ENCODE results near the gene PREX1.

The PREX1 gene

DNA sequence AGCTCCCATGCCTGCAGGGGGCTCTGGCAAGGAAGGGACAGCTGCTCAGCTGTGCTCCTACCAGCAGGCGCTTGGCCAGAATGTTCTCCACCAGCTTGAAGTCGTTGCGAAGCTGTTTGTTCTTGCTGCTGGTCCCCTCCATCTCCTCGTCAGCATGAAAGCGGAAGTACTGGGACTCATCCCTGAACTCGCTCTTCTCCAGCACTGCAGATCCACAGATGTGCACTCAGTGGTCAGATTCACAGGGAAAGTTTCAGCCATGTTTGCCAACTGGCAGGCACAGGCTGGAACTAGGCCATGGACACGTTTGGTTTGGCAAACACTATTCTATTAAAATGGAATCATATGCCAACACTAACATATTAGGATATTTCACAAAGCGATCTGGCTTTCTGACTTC lies 167.9 kb downstream of the PREX1 start:
- H3K36me3 ChIP-seq (ENCODE audit: insufficient read depth, low read length), result no peaks in the 10 kb centered on the region

DNA sequence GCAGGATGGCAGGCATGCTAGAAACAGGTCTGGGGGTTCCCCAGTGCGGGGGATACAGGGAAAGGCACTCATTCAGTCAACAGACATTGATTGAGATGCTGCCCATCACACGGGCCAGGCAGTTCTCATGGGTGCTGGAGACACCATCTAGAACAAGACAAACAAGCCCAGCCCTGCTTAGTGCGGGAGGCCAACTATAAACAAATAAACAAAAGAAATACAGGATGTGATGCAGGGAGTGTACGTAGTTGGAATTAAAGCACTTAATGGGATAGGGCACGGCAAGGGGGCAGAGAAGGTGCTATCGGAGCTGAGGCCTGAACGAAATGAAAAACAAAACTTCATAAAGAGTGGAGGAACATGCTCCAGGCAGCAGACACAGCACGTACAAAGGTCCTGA lies 169.3 kb downstream of the PREX1 start:
- Histone ChIP-seq H3K36me3 (ENCODE audit: insufficient read depth, low read length) (no peaks in the 10 kb centered on the region), H3K4me1 (ENCODE audit: insufficient read depth, low read length) (no peaks in the 10 kb centered on the region), H3K9ac (ENCODE audit: low read depth, low read length) (no peak overlapping the region)

More for the DNA sequence above, 167.9 kb downstream of the PREX1 start:
- H3K9me3 ChIP-seq (ENCODE audit: control insufficient read depth, insufficient read depth, low read length), result no peaks in the 10 kb centered on the region
- H3K4me1 ChIP-seq (ENCODE audit: insufficient read depth, low read length), result no peaks in the 10 kb centered on the region
- no peak overlapping the region for H3K9ac ChIP-seq (ENCODE audit: low read depth, low read length)

DNA sequence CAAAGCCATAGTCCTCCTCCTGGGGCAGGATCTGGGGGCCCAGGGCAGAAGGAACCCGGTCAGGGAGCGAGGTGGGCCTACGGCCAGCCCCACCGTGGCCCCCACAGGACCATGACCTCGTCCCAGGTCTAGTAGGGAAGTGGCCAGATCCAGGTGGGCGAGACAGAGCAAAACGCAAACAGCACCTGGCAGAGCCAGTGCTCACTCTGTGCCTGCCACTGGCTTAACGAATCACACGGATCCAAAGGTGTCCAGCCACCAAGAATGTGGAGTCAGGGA lies 169.7 kb downstream of the PREX1 start:
- no peak overlapping the region for H3K9ac ChIP-seq (ENCODE audit: low read depth, low read length)

More for the DNA sequence above, 169.3 kb downstream of the PREX1 start:
- H3K9me3 ChIP-seq (ENCODE audit: control insufficient read depth, insufficient read depth, low read length), result no peaks in the 10 kb centered on the region

DNA sequence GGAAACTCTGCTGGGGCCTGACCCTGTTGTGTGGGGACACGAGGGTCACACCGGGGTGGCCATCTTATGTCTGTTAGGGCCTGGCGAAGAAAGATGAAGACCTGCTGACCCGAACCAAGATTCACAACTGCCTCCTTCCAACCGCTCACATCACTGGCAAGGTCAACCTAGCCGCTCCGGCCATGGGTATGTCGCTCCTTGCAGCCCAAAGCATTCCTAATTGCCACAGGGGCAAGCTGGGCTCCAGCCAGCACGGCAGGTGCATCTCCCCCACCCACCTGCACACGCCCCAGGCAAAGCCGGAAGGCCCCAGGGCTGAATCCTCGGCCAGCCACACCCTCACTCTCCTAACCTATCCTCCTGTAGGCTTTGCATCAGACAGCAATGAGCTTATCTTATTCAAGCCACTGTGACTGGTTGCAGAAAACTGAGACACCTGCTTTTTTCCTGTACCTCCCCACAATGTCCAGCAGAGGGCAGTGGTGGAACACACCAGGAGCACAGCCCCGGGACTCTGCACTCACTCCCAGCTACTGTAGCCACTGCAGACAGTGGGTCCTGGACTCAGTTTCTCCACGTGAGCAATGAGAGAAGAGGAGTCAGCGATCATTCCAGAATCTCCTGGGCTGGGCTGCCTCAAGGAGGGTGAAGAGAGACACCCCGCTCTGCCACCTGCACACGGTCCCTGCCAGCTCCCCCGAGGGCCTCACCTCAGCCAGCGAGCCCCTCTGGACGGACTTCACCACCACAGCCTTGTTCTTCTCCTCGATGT lies 170.2 kb downstream of the PREX1 start:
- no peaks in the 10 kb centered on the region for H3K4me1 ChIP-seq (ENCODE audit: insufficient read depth, low read length)
- no peaks in the 10 kb centered on the region for H3K9me3 ChIP-seq (ENCODE audit: control insufficient read depth, insufficient read depth, low read length)
- H3K9ac ChIP-seq (ENCODE audit: low read depth, low read length), result no peak overlapping the region
- no peaks in the 10 kb centered on the region for H3K36me3 ChIP-seq (ENCODE audit: insufficient read depth, low read length)

More for the DNA sequence above, 169.7 kb downstream of the PREX1 start:
- Histone ChIP-seq H3K4me1 (ENCODE audit: insufficient read depth, low read length) (no peaks in the 10 kb centered on the region), H3K9me3 (ENCODE audit: control insufficient read depth, insufficient read depth, low read length) (no peaks in the 10 kb centered on the region), H3K36me3 (ENCODE audit: insufficient read depth, low read length) (no peaks in the 10 kb centered on the region)

DNA sequence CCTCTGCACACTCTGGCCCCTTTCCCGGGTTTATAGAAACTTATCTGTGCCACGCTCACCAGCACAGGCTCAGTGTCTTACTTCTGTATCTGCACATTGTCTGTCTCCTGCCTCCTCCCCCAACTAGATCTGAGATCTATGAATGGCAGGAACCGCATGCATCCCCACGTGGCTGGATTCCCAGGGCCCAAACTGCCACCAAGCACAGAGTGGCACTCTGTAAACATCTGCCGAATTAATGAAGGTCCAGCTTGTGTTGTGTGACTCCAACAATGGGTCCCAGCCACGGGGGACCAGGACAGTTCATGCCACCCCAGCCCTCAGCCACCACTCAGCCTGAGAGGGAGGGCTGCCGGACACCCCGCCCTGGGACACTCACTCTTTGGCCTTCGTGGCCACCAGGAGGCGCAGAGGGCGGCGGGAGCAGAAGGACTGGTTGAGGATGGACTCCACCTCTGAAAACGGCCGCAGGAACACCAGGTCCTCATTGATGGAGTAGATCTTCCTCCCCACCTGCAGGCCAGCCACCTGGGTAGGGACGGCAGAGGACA lies 171.1 kb downstream of the PREX1 start:
- no peak overlapping the region for H3K9ac ChIP-seq (ENCODE audit: low read depth, low read length)
- no peaks in the 10 kb centered on the region for H3K9me3 ChIP-seq (ENCODE audit: control insufficient read depth, insufficient read depth, low read length)
- no peaks in the 10 kb centered on the region for H3K36me3 ChIP-seq (ENCODE audit: insufficient read depth, low read length)
- no peaks in the 10 kb centered on the region for H3K4me1 ChIP-seq (ENCODE audit: insufficient read depth, low read length)

DNA sequence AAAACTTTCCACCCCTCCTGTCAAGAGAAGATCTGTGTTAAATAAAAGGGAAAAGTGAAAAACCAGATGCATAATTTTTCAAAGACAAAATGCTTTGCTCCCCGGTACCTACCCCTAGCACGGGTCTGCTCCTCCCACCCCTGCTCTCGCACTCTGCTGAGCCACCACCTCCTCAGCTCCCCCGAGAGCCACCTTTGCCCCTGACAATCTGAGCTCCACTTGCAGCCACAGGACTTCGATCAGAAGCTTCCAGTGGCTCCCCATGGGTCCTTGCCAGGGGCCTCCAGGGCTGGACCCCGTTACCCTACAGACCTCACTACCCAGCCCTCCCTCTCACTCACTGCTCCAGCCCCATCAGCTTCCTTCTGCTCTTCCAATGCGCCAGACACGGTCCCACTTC lies 171.7 kb downstream of the PREX1 start:
- Histone ChIP-seq H3K36me3 (ENCODE audit: insufficient read depth, low read length) (no peaks in the 10 kb centered on the region), H3K9me3 (ENCODE audit: control insufficient read depth, insufficient read depth, low read length) (no peaks in the 10 kb centered on the region), H3K9ac (ENCODE audit: low read depth, low read length) (no peak overlapping the region), H3K4me1 (ENCODE audit: insufficient read depth, low read length) (no peaks in the 10 kb centered on the region)

DNA sequence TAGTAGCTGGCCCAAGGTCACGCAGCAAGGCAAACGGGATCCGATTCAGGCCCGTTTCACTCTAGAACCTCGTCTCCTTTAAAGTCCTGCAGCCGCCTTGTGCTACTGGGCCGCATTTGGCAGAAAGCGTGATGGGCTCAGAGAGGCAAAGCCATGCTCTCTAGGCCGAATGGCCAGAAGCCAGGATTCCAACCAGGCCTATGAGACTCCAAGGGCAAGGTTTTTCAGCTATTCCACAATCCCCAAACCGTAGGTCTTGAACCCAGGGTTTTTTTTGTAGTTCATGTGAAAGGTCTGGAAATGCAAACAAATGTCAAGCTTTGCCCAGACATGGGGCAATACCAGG lies 174.1 kb downstream of the PREX1 start:
- Histone ChIP-seq H3K36me3 (ENCODE audit: insufficient read depth, low read length) (no peaks in the 10 kb centered on the region), H3K4me1 (ENCODE audit: insufficient read depth, low read length) (no peaks in the 10 kb centered on the region), H3K9me3 (ENCODE audit: control insufficient read depth, insufficient read depth, low read length) (no peaks in the 10 kb centered on the region), H3K9ac (ENCODE audit: low read depth, low read length) (no peak overlapping the region)

DNA sequence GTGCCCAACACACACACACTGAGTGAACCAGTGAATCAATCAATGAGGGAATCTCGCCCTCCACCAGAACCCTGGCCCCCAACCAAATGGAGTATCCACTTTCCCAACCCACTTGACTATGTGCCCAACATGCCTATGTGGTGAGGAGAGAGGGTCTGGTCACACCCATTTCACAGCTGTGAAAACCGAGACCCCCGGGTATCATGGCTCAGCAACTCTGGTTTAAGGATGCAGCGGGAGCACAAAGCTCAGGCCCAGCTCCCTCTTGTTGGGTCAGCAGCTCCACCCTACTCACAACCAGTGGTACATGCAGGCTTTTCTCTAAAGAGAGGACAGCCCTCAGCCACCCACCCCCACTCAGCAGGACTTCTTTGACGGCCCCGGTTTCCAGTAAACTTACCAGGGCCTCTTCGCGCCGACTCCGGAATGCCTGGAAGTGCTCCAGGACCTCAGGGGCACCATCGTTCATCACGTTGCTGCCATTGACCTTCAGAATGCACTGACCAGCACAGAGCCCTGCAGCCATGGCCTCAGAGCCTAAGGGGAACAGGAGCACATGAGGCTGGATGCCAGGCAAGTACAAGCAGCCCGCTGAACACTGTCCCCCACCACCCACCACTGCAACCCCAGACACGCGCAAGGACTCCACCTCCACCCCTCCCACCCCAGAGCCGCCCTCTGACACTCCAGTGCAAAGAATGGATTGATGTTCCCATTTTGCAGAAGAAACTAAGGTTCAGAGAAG lies 174.7 kb downstream of the PREX1 start:
- H3K9ac ChIP-seq (ENCODE audit: low read depth, low read length), result no peak overlapping the region
- H3K9me3 ChIP-seq (ENCODE audit: control insufficient read depth, insufficient read depth, low read length), result no peaks in the 10 kb centered on the region
- H3K36me3 ChIP-seq (ENCODE audit: insufficient read depth, low read length), result no peaks in the 10 kb centered on the region
- H3K4me1 ChIP-seq (ENCODE audit: insufficient read depth, low read length), result no peaks in the 10 kb centered on the region

DNA sequence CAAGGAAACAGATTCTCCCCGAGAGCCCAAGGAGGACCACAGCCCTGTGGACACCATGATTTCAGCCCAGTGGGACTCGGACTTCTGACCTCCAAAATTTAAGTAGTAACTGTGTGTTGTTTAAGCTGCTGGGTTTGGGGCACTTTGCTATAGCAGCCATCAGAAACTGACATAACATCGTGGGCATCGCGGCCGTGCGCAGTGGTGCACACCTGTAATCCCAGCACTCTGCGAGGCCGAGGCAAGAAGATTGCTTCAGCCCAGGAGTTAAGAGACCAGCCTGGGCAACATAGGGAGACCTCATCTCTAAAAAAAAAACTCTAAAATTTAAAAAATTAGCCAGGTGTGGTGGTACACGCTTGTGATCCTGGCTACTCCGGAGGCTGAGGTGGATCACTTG lies 175.8 kb downstream of the PREX1 start:
- Histone ChIP-seq H3K9me3 (ENCODE audit: control insufficient read depth, insufficient read depth, low read length) (no peaks in the 10 kb centered on the region), H3K36me3 (ENCODE audit: insufficient read depth, low read length) (no peaks in the 10 kb centered on the region), H3K4me1 (ENCODE audit: insufficient read depth, low read length) (no peaks in the 10 kb centered on the region), H3K9ac (ENCODE audit: low read depth, low read length) (no peak overlapping the region)

DNA sequence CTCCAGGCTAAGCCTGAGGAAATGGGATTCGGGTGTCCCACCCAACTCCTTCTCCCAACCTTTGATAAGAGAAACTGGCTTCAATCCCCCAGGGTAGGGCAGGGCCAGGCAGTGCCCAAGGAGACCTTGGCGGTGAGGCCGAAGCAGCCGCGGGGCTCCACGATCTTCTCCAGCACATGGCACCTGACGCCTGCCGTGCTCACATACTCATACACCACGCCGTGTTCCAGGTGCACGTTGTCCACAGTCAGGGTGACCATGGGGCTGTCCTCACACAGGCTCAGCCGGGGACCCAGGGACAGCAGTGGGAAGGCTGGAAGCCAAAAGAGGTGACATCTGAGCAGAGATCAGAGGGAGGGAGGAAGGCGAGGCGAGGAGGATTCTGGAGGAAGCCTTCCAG lies 176.5 kb downstream of the PREX1 start:
- H3K4me1 ChIP-seq (ENCODE audit: insufficient read depth, low read length), result no peaks in the 10 kb centered on the region
- no peak overlapping the region for H3K9ac ChIP-seq (ENCODE audit: low read depth, low read length)
- H3K36me3 ChIP-seq (ENCODE audit: insufficient read depth, low read length), result no peaks in the 10 kb centered on the region

DNA sequence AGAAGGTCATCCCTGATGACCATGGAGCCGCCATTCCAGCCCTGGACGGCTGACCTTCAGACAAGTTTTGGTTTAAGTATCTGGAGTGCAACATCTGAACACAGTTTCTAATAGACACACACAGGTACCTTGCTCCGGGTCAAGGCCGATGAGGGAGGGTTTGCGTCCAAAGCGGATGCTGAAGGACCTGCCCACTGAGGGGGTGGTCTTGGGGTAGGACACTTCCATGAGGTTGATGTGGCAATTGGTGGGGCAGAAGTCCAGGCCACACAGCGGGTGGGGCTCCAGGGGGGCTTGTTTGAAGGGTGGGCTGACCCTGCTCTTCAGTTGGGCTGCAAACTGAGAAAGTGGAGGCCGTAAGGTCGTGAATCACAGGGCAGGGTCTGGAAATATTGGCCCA lies 177.9 kb downstream of the PREX1 start:
- Histone ChIP-seq H3K9me3 (ENCODE audit: control insufficient read depth, insufficient read depth, low read length) (no peaks in the 10 kb centered on the region), H3K36me3 (ENCODE audit: insufficient read depth, low read length) (no peaks in the 10 kb centered on the region), H3K4me1 (ENCODE audit: insufficient read depth, low read length) (no peaks in the 10 kb centered on the region), H3K9ac (ENCODE audit: low read depth, low read length) (no peak overlapping the region)

More for the DNA sequence above, 176.5 kb downstream of the PREX1 start:
- no peaks in the 10 kb centered on the region for H3K9me3 ChIP-seq (ENCODE audit: control insufficient read depth, insufficient read depth, low read length)

DNA sequence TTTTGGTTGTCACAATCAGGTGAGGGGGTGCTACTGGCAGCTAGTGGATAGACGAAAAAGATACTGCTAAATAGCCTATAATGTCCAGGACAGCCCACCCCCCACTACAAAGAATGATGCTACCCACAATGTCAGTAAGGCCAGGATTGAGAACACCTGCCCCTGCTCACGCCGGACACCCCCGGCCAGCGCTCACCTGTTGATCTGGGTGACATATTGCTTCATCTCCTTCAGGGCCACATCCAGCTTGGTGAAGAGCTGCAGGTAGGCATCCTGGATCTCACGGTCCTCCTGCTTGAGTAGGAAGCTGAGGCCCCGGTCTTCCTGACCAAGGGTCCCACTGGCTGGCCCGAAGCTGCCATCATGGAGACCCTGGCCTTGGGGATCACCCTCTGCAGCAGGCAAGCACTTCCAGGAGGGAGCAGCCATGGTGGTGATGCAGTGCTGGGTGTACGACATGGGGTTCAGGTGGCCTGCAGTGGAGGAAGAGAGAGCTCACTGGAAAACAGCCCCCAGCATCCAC lies 178.6 kb downstream of the PREX1 start:
- no peaks in the 10 kb centered on the region for H3K4me1 ChIP-seq (ENCODE audit: insufficient read depth, low read length)
- no peak overlapping the region for H3K9ac ChIP-seq (ENCODE audit: low read depth, low read length)
- no peaks in the 10 kb centered on the region for H3K36me3 ChIP-seq (ENCODE audit: insufficient read depth, low read length)
- no peaks in the 10 kb centered on the region for H3K9me3 ChIP-seq (ENCODE audit: control insufficient read depth, insufficient read depth, low read length)

DNA sequence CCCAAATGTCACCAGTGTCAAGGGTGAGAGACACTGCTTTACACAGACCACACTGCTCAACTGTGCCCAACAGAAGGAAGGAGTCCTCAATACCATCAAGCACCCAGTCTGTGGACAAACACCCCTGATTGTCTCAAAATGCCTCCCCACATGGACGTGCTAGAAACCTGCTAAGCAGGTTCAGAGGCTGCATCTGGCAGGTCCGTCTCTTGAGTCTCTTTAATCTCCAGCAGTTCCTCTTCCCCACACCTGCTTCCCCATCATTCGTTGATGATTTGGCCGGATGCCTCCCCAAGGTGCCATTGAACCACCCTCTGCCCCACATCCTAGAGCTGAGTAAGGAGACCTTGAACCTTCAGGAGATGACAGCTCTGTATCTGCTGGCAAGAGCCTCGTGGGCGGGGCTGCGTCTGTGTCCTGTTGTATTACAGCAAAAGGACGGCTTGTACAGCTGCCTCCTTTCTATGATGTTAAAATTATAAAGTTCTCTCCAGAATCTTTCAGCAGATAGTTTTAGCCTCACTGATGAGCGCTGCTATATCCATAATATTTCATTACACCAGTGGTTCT lies 179.2 kb downstream of the PREX1 start:
- H3K36me3 ChIP-seq (ENCODE audit: insufficient read depth, low read length), result no peaks in the 10 kb centered on the region
- H3K4me1 ChIP-seq (ENCODE audit: insufficient read depth, low read length), result no peaks in the 10 kb centered on the region
- H3K9ac ChIP-seq (ENCODE audit: low read depth, low read length), result no peak overlapping the region
- no peaks in the 10 kb centered on the region for H3K9me3 ChIP-seq (ENCODE audit: control insufficient read depth, insufficient read depth, low read length)

DNA sequence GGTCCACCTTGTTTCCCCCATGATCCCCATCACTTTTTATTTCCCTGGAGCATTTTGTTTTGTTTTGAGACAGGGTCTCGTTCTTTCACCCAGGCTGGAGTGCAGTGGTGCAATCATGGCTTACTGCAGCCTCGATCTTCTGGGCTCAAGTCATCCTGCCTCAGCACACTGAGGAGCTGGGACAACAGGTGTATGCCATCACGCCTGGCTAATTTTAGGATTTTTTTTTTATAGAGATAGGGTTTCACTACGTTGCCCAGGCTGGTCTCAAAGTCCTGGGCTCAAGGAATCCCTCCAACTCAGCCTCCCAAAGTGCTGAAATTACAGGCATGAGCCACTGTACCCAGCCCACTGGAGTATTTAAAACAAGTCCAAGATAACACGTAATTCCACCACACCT lies 179.9 kb downstream of the PREX1 start:
- H3K4me1 ChIP-seq (ENCODE audit: insufficient read depth, low read length), result no peaks in the 10 kb centered on the region
- H3K9me3 ChIP-seq (ENCODE audit: control insufficient read depth, insufficient read depth, low read length), result no peaks in the 10 kb centered on the region
- no peaks in the 10 kb centered on the region for H3K36me3 ChIP-seq (ENCODE audit: insufficient read depth, low read length)
- H3K9ac ChIP-seq (ENCODE audit: low read depth, low read length), result no peak overlapping the region

DNA sequence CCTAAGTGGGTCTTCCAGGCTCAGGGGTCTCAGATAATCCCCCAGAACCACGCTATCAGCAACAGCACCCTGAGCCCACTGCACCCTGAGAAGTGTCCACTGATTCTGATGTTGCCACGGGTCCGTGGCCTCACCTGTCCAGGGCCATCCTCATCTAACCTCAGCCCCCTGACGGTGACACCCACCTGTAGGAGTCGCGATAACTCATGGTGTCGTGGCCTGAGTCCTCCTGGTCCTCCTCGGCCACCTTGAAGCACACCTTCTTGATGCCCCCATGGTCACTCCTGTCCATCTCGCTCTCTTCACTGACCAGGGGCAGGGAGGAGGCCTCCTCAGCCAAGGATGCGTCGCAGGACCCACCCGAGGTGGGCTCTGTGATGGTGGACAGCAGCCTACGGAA lies 182.1 kb downstream of the PREX1 start:
- Histone ChIP-seq H3K36me3 (ENCODE audit: insufficient read depth, low read length) (no peaks in the 10 kb centered on the region), H3K9ac (ENCODE audit: low read depth, low read length) (no peak overlapping the region), H3K4me1 (ENCODE audit: insufficient read depth, low read length) (no peaks in the 10 kb centered on the region), H3K9me3 (ENCODE audit: control insufficient read depth, insufficient read depth, low read length) (no peaks in the 10 kb centered on the region)
